Stimulated activated naive B cell treated with anti-CD40 and anti-IgM and Interleukin-4, amounts not matched to agents 10 μg/mL and 1 μg/mL and 100 μg/mL, for 72 hours (primary cell): Measurements from ENCODE around the gene RAB29.
A peak's percentile ranks its signal among the peaks of the same experiment; 100 is the strongest.
"Not testable (repeated sequence)": the region's sequence is repeated elsewhere in the genome, so short reads cannot be mapped to it uniquely, and the experiment has no call there.

Source experiments
- ATAC-seq, 2 donors: fragments of 150-1000 bp; cut with Tn5 transposase; replicated peaks; 2 replicates each; pipeline ENCODE4 v1.10.0; 2021; ENCODE audit warnings: moderate library complexity in 1 of 2
- DNase-seq: peaks from one replicate; pipeline ENCODE4 v3.0.0; 2021
- H3K27ac Mint-ChIP-seq: one replicate; pipeline ENCODE4 v1.8.0; 2022; ENCODE audit warnings: mild to moderate bottlenecking, mixed read lengths
- H3K27me3 Mint-ChIP-seq, 2 donors: one replicate each; pipeline ENCODE4 v1.8.0; 2022; ENCODE audit warnings: mixed read lengths in 2 of 2
- H3K36me3 Mint-ChIP-seq, 2 donors: one replicate each; pipeline ENCODE4 v1.8.0; 2022; ENCODE audit warnings: mixed read lengths in 2 of 2, mild to moderate bottlenecking in 1 of 2
- H3K4me1 Mint-ChIP-seq, 2 donors: one replicate each; pipeline ENCODE4 v1.8.0; 2022; ENCODE audit warnings: mixed read lengths in 2 of 2, mild to moderate bottlenecking in 1 of 2
- H3K4me3 Mint-ChIP-seq, 2 donors: one replicate each; pipeline ENCODE4 v1.8.0; 2022; ENCODE audit warnings: mild to moderate bottlenecking in 2 of 2, mixed read lengths in 2 of 2, moderate library complexity in 1 of 2
- H3K9me3 Mint-ChIP-seq, 2 donors: one replicate each; pipeline ENCODE4 v1.8.0; 2022; ENCODE audit warnings: mixed read lengths in 2 of 2, mild to moderate bottlenecking in 1 of 2

Gene RAB29

GRCh38 chr1:205775015-205775716 lies at the start of gene RAB29:
Gene RAB29, minus strand, starts transcription at chr1:205775482. Its CDS starts 526 bp downstream, at chr1:205774956.
- no peaks in the 10 kb centered on the region for H3K9me3 Mint-ChIP-seq

GRCh38 chr1:205824180-205824579 lies 48.9 kb upstream of the RAB29 start:
- peaks cover 16 to 18% of the 10 kb centered on the region in 2 donors for H3K9me3 Mint-ChIP-seq
- H3K27ac Mint-ChIP-seq, result no peak overlapping the region
- peaks cover 0 to 2% of the 10 kb centered on the region in 2 donors for H3K27me3 Mint-ChIP-seq
- peaks cover 19 to 34% of the 10 kb centered on the region in 2 donors for H3K4me1 Mint-ChIP-seq
- H3K36me3 Mint-ChIP-seq, result peaks cover 12 to 26% of the 10 kb centered on the region in 2 donors
- no peak overlapping the region for H3K4me3 Mint-ChIP-seq
- ATAC-seq (no peak), DNase-seq (no peak)

More at GRCh38 chr1:205775015-205775716, at the start of gene RAB29:
- DNase-seq (peak; percentile 83), ATAC-seq (peak; percentile 80 to 88)
- peak within 1 kb of the TSS; percentile 96 to 97 for H3K4me3 Mint-ChIP-seq
- H3K4me1 Mint-ChIP-seq, result peaks cover 32 to 71% of the 10 kb centered on the region in 2 donors
- no peaks in the 10 kb centered on the region for H3K27me3 Mint-ChIP-seq
- peaks cover 12 to 30% of the 10 kb centered on the region in 2 donors for H3K36me3 Mint-ChIP-seq
- H3K27ac Mint-ChIP-seq, result peak within 1 kb of the TSS; percentile 97

GRCh38 chr1:205823260-205823659 lies 48.0 kb upstream of the RAB29 start:
- peak overlapping the region in 1 of 2 donors; percentile 9 for H3K4me3 Mint-ChIP-seq
- peak; percentile 33 to 38 for ATAC-seq
- peak overlapping the region; percentile 74 for H3K27ac Mint-ChIP-seq
- peaks cover 16 to 18% of the 10 kb centered on the region in 2 donors for H3K9me3 Mint-ChIP-seq
- peaks cover 19 to 34% of the 10 kb centered on the region in 2 donors for H3K4me1 Mint-ChIP-seq
- not testable (repeated sequence) for DNase-seq, H3K27me3 Mint-ChIP-seq
- H3K36me3 Mint-ChIP-seq, result peaks cover 12 to 26% of the 10 kb centered on the region in 2 donors

GRCh38 chr1:205822397-205822796 lies 47.1 kb upstream of the RAB29 start:
- no peaks in the 10 kb centered on the region for H3K27me3 Mint-ChIP-seq
- ATAC-seq (no peak), DNase-seq (no peak)
- H3K36me3 Mint-ChIP-seq, result peaks cover 12 to 22% of the 10 kb centered on the region in 2 donors
- peaks cover 19 to 34% of the 10 kb centered on the region in 2 donors for H3K4me1 Mint-ChIP-seq
- H3K27ac Mint-ChIP-seq, result no peak overlapping the region
- H3K9me3 Mint-ChIP-seq, result peaks cover 16 to 18% of the 10 kb centered on the region in 2 donors
- H3K4me3 Mint-ChIP-seq, result no peak overlapping the region

- no peak for ATAC-seq
- DNase-seq, result no peak
- Mint-ChIP-seq H3K9me3 (peaks cover 9 to 11% of the 10 kb centered on the region in 2 donors), H3K4me1 (peaks cover 6 to 19% of the 10 kb centered on the region in 2 donors), H3K27ac (no peak overlapping the region), H3K36me3 (peaks cover 6 to 12% of the 10 kb centered on the region in 2 donors), H3K27me3 (peaks cover 0 to 5% of the 10 kb centered on the region in 2 donors), H3K4me3 (no peak overlapping the region)
Measured at GRCh38 chr1:205817988-205818387, 42.7 kb upstream of the RAB29 start.

GRCh38 chr1:205817364-205817763 lies 42.1 kb upstream of the RAB29 start:
- peaks cover 8 to 18% of the 10 kb centered on the region in 2 donors for H3K4me1 Mint-ChIP-seq
- peaks cover 3 to 4% of the 10 kb centered on the region in 2 donors for H3K9me3 Mint-ChIP-seq
- peaks cover 0 to 5% of the 10 kb centered on the region in 2 donors for H3K27me3 Mint-ChIP-seq
- ATAC-seq, result no peak
- H3K36me3 Mint-ChIP-seq, result peaks cover 2 to 6% of the 10 kb centered on the region in 2 donors
- no peak overlapping the region for H3K27ac Mint-ChIP-seq
- no peak overlapping the region for H3K4me3 Mint-ChIP-seq
- no peak for DNase-seq

GRCh38 chr1:205813755-205814058 lies 38.4 kb upstream of the RAB29 start:
- H3K9me3 Mint-ChIP-seq, result no peaks in the 10 kb centered on the region
- peak overlapping the region; percentile 96 to 97 for H3K4me3 Mint-ChIP-seq
- no peak for ATAC-seq
- H3K27me3 Mint-ChIP-seq, result peaks cover 0 to 5% of the 10 kb centered on the region in 2 donors
- H3K27ac Mint-ChIP-seq, result peak overlapping the region; percentile 97
- peaks cover 29 to 53% of the 10 kb centered on the region in 2 donors for H3K4me1 Mint-ChIP-seq
- peaks cover 19% of the 10 kb centered on the region in 2 donors for H3K36me3 Mint-ChIP-seq
- DNase-seq, result no peak

GRCh38 chr1:205812878-205813754 lies 37.8 kb upstream of the RAB29 start, which contains the start of gene SLC41A1:
Gene SLC41A1, minus strand, starts transcription at chr1:205813198. Its CDS starts 2,757 bp downstream, at chr1:205810441.
- peak; percentile 94 to 96 for ATAC-seq

GRCh38 chr1:205812271-205812877 lies 37.1 kb upstream of the RAB29 start:
- Mint-ChIP-seq H3K9me3 (no peaks in the 10 kb centered on the region), H3K4me3 (peak overlapping the region; percentile 96 to 97), H3K27me3 (peaks cover 0 to 5% of the 10 kb centered on the region in 2 donors), H3K36me3 (peaks cover 27 to 30% of the 10 kb centered on the region in 2 donors), H3K4me1 (peaks cover 36 to 63% of the 10 kb centered on the region in 2 donors), H3K27ac (peak overlapping the region; percentile 93)
- no peak for DNase-seq
- ATAC-seq, result peak; percentile 37 to 39

More at GRCh38 chr1:205812878-205813754, 37.8 kb upstream of the RAB29 start, which contains the start of gene SLC41A1:
- Mint-ChIP-seq H3K4me1 (peaks cover 35 to 59% of the 10 kb centered on the region in 2 donors), H3K27me3 (peaks cover 0 to 5% of the 10 kb centered on the region in 2 donors), H3K27ac (peak within 1 kb of the TSS; percentile 97), H3K36me3 (peaks cover 25% of the 10 kb centered on the region in 2 donors), H3K4me3 (peak within 1 kb of the TSS; percentile 96 to 97), H3K9me3 (no peaks in the 10 kb centered on the region)
- peak; percentile 82 for DNase-seq

- Mint-ChIP-seq H3K4me1 (peaks cover 40 to 70% of the 10 kb centered on the region in 2 donors), H3K27ac (no peak overlapping the region), H3K36me3 (peaks cover 31 to 36% of the 10 kb centered on the region in 2 donors), H3K4me3 (peak overlapping the region; percentile 96 to 97), H3K27me3 (peaks cover 0 to 5% of the 10 kb centered on the region in 2 donors), H3K9me3 (no peaks in the 10 kb centered on the region)
- ATAC-seq, result no peak
- no peak for DNase-seq
Measured at GRCh38 chr1:205811660-205812059, 36.4 kb upstream of the RAB29 start.

GRCh38 chr1:205810448-205811157 lies 35.3 kb upstream of the RAB29 start:
- Mint-ChIP-seq H3K27ac (no peak overlapping the region), H3K36me3 (peaks cover 31 to 45% of the 10 kb centered on the region in 2 donors), H3K9me3 (no peaks in the 10 kb centered on the region), H3K27me3 (peaks cover 0 to 5% of the 10 kb centered on the region in 2 donors), H3K4me1 (peaks cover 51 to 76% of the 10 kb centered on the region in 2 donors), H3K4me3 (no peak overlapping the region)
- DNase-seq, result no peak
- no peak for ATAC-seq

- Mint-ChIP-seq H3K27ac (no peak overlapping the region), H3K36me3 (peaks cover 34 to 51% of the 10 kb centered on the region in 2 donors), H3K4me3 (no peak overlapping the region), H3K9me3 (no peaks in the 10 kb centered on the region), H3K27me3 (peaks cover 0 to 5% of the 10 kb centered on the region in 2 donors), H3K4me1 (peaks cover 57 to 82% of the 10 kb centered on the region in 2 donors)
- no peak for DNase-seq
- no peak for ATAC-seq
Measured at GRCh38 chr1:205809942-205810345, 34.7 kb upstream of the RAB29 start.

- H3K9me3 Mint-ChIP-seq, result no peaks in the 10 kb centered on the region
Measured at GRCh38 chr1:205809469-205809868, 34.2 kb upstream of the RAB29 start.

More at GRCh38 chr1:205809469-205809868, 34.2 kb upstream of the RAB29 start:
- ATAC-seq (no peak), DNase-seq (no peak)
- H3K36me3 Mint-ChIP-seq, result peaks cover 36 to 54% of the 10 kb centered on the region in 2 donors
- H3K4me1 Mint-ChIP-seq, result peaks cover 58 to 87% of the 10 kb centered on the region in 2 donors
- no peak overlapping the region for H3K4me3 Mint-ChIP-seq
- no peak overlapping the region for H3K27ac Mint-ChIP-seq
- peaks cover 0 to 5% of the 10 kb centered on the region in 2 donors for H3K27me3 Mint-ChIP-seq
